WTC11 (cell line): ENCODE measurements around the gene OGA.

Experiments used
- CTCF ChIP-seq: fragments of 200-600 bp; IDR thresholded peaks from 2 replicates; pipeline ENCODE4 v1.8.0; 2022; ENCODE audit warnings: antibody characterized with exemption
- ESRRA ChIP-seq: sonication (generic); formaldehyde crosslinking; IDR thresholded peaks from 2 replicates; pipeline ENCODE4 v1.8.1; 2022; ENCODE audit warnings: mild to moderate bottlenecking, missing genetic modification reagents, borderline replicate concordance
- FOXP1 ChIP-seq: sonication (generic); formaldehyde crosslinking; IDR thresholded peaks from 2 replicates; pipeline ENCODE4 v1.8.0; 2022; ENCODE audit warnings: missing genetic modification reagents, mild to moderate bottlenecking, moderate library complexity, borderline replicate concordance
- IRF1 ChIP-seq: sonication (generic); formaldehyde crosslinking; IDR thresholded peaks from 2 replicates; pipeline ENCODE4 v1.8.0; 2023; ENCODE audit warnings: missing genetic modification reagents
- MYBL2 ChIP-seq: sonication (generic); formaldehyde crosslinking; IDR thresholded peaks from 2 replicates; pipeline ENCODE4 v1.8.1; 2023; ENCODE audit warnings: mild to moderate bottlenecking, moderate library complexity, missing genetic modification reagents
- NR2C2 ChIP-seq: sonication (generic); formaldehyde crosslinking; IDR thresholded peaks from 2 replicates; pipeline ENCODE4 v1.8.0; 2022; ENCODE audit warnings: mild to moderate bottlenecking, missing genetic modification reagents
- ZNF263 ChIP-seq: sonication (generic); formaldehyde crosslinking; IDR thresholded peaks from 2 replicates; pipeline ENCODE4 v1.8.1; 2022; ENCODE audit warnings: low read depth, mild to moderate bottlenecking, moderate library complexity, missing genetic modification reagents
- ZNF423 ChIP-seq: fragments of 250-450 bp; sonication (Bioruptor Pico); IDR thresholded peaks from 2 replicates; pipeline ENCODE4 v2.1.2; 2022; ENCODE audit warnings: mild to moderate bottlenecking, moderate library complexity
- TF ChIP-seq, protein P1 (sequence below): sonication (generic); formaldehyde crosslinking; IDR thresholded peaks from 2 replicates; pipeline ENCODE4 v1.8.0; 2022; ENCODE audit warnings: mild to moderate bottlenecking, missing genetic modification reagents
- TF ChIP-seq, protein P2 (sequence below): sonication (generic); formaldehyde crosslinking; IDR thresholded peaks from 2 replicates; pipeline ENCODE4 v1.8.1; 2022; ENCODE audit warnings: low read depth, missing genetic modification reagents, borderline replicate concordance
- TF ChIP-seq, protein P3 (sequence below): sonication (generic); formaldehyde crosslinking; conservative IDR thresholded peaks from 2 replicates; pipeline ENCODE4 v1.8.1; 2022; ENCODE audit warnings: mild to moderate bottlenecking, missing genetic modification reagents
- TF ChIP-seq, protein P4 (sequence below): sonication (generic); formaldehyde crosslinking; IDR thresholded peaks from 2 replicates; pipeline ENCODE4 v1.8.0; 2022; ENCODE audit warnings: mild to moderate bottlenecking, missing genetic modification reagents
- TF ChIP-seq, protein P5 (sequence below): sonication (generic); formaldehyde crosslinking; IDR thresholded peaks from 2 replicates; pipeline ENCODE4 v1.8.1; 2022; ENCODE audit warnings: mild to moderate bottlenecking, moderate library complexity, missing genetic modification reagents

DNA sequence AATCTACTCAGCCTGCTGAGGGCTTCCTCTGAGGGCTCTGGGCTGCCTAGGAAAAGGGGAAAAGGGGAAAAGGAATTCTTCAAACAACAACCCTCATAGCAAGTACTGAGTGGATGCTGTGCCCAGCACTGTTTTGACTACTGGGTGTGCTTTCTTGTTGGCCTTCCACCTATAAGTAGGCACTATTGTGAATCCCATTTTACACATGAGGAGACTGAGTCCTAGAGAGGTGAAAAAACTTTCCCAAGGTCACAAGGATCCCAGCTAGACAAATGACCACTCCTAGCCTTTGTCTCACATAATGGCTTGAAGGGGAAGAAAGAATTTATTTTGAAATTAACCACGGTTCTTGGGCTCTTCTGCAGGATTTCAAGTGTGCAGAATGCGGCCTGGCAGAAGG, 59.4 kb downstream of the OGA start:
- TF ChIP-seq CTCF = no peak
- no peak for TF ChIP-seq FOXP1 (CRISPR knock-in tag)
- TF ChIP-seq, protein P1, sequence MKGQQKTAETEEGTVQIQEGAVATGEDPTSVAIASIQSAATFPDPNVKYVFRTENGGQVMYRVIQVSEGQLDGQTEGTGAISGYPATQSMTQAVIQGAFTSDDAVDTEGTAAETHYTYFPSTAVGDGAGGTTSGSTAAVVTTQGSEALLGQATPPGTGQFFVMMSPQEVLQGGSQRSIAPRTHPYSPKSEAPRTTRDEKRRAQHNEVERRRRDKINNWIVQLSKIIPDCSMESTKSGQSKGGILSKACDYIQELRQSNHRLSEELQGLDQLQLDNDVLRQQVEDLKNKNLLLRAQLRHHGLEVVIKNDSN = no peak
- TF ChIP-seq, protein P2, sequence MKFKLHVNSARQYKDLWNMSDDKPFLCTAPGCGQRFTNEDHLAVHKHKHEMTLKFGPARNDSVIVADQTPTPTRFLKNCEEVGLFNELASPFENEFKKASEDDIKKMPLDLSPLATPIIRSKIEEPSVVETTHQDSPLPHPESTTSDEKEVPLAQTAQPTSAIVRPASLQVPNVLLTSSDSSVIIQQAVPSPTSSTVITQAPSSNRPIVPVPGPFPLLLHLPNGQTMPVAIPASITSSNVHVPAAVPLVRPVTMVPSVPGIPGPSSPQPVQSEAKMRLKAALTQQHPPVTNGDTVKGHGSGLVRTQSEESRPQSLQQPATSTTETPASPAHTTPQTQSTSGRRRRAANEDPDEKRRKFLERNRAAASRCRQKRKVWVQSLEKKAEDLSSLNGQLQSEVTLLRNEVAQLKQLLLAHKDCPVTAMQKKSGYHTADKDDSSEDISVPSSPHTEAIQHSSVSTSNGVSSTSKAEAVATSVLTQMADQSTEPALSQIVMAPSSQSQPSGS (CRISPR knock-in tag) = no peak
- TF ChIP-seq MYBL2 = no peak
- TF ChIP-seq, protein P3, sequence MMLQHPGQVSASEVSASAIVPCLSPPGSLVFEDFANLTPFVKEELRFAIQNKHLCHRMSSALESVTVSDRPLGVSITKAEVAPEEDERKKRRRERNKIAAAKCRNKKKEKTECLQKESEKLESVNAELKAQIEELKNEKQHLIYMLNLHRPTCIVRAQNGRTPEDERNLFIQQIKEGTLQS (CRISPR knock-in tag) = no peak
- no peak for TF ChIP-seq ZNF423
- no peak for TF ChIP-seq ZNF263 (CRISPR knock-in tag)
- TF ChIP-seq, protein P4, sequence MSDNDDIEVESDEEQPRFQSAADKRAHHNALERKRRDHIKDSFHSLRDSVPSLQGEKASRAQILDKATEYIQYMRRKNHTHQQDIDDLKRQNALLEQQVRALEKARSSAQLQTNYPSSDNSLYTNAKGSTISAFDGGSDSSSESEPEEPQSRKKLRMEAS (CRISPR knock-in tag) = no peak
- no peak for TF ChIP-seq NR2C2 (CRISPR knock-in tag)
- TF ChIP-seq, protein P5, sequence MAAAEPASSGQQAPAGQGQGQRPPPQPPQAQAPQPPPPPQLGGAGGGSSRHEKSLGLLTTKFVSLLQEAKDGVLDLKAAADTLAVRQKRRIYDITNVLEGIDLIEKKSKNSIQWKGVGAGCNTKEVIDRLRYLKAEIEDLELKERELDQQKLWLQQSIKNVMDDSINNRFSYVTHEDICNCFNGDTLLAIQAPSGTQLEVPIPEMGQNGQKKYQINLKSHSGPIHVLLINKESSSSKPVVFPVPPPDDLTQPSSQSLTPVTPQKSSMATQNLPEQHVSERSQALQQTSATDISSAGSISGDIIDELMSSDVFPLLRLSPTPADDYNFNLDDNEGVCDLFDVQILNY (CRISPR knock-in tag) = no peak
- TF ChIP-seq IRF1 (CRISPR knock-in tag) = no peak
- no peak for TF ChIP-seq ESRRA
